Measurements from ENCODE around the gene MFGE8. TPM values are rescaled to one million over a fixed set of nuclear protein-coding genes. Genes with fewer than 3 reads are reported as not detected.

MFGE8 gene
- total RNA-seq, 1 experiment from 2014 or later = 38.1 TPM

- no peak for DNase-seq (ENCODE audit: low spot score)
These were observed 38.9 kb downstream of the MFGE8 start for GRCh38 chr15:88874275-88874674.

- no peak for DNase-seq (ENCODE audit: low spot score)
These were observed 39.4 kb downstream of the MFGE8 start for GRCh38 chr15:88873786-88874185.

GRCh38 chr15:88872706-88873105 is 40.5 kb downstream of the MFGE8 start:
- DNase-seq (ENCODE audit: low spot score) = no peak

- no peak for DNase-seq (ENCODE audit: low spot score)
These were observed 41.1 kb downstream of the MFGE8 start for GRCh38 chr15:88872106-88872505.

GRCh38 chr15:88871313-88871712 is 41.9 kb downstream of the MFGE8 start:
- DNase-seq (ENCODE audit: low spot score) = no peak

- no peak for DNase-seq (ENCODE audit: low spot score)
These were observed 46.8 kb downstream of the MFGE8 start for GRCh38 chr15:88866295-88866881.

GRCh38 chr15:88865498-88866099 is 47.6 kb downstream of the MFGE8 start:
- no peak for DNase-seq (ENCODE audit: low spot score)

GRCh38 chr15:88864861-88865497 is 48.2 kb downstream of the MFGE8 start:
- no peak for DNase-seq (ENCODE audit: low spot score)

GRCh38 chr15:88863412-88863811 is 49.8 kb downstream of the MFGE8 start:
- DNase-seq (ENCODE audit: low spot score) = no peak

- DNase-seq (ENCODE audit: low spot score) = no peak
These were observed 53.0 kb downstream of the MFGE8 start for GRCh38 chr15:88860212-88860611.

- DNase-seq (ENCODE audit: low spot score) = no peak
These were observed 53.6 kb downstream of the MFGE8 start for GRCh38 chr15:88859550-88859949.

GRCh38 chr15:88858934-88859333 is 54.2 kb downstream of the MFGE8 start:
- DNase-seq (ENCODE audit: low spot score) = no peak

- DNase-seq (ENCODE audit: low spot score) = no peak
These were observed 60.7 kb downstream of the MFGE8 start for GRCh38 chr15:88852476-88852875.

- DNase-seq (ENCODE audit: low spot score) = no peak
These were observed 63.7 kb downstream of the MFGE8 start for GRCh38 chr15:88849376-88850072.

Other genes starting within 250 kb of the MFGE8 start
- not detected in 2 replicates for gene ACAN, start 109.9 kb downstream of the MFGE8 start, total RNA-seq (2014; rRNA removed; shearing (Covaris generic))
- gene HAPLN3, start 17.8 kb downstream of the MFGE8 start, total RNA-seq (2014; rRNA removed; shearing (Covaris generic)) = 1.2 and 2.3 TPM in 2 replicates
- 156 and 181 TPM in 2 replicates for gene ABHD2, start 175.1 kb upstream of the MFGE8 start, total RNA-seq (2014; rRNA removed; shearing (Covaris generic))